ENCODE data around the gene SIX4.

Gene SIX4

DNA sequence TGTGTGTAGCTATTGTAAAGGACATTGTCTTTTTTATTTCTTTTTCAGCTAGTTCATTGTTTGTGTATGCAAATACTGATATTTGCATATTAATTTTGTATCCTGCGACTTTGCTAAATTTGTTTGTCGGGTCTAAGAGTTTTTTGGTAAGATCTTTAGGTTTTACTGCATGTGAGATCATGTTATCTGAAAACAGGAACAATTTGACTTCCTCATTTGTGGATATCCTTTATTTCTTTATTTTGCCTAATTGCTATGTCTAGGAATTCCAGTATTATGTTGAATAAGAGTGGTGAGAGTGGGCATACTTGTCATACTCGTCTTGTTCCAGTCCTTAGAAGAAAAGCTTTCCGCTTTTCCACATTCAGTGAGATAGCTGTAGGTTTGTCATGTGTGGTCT, 28.8 kb downstream of the SIX4 start:
- Histone ChIP-seq H3K9me3 (ENCODE audit: insufficient read depth, low read length, severe bottlenecking) (peaks cover 6% of the 10 kb centered on the region), H3K27ac (ENCODE audit: low read length) (no peak overlapping the region), H3K79me2 (ENCODE audit: insufficient read depth, low read length) (no peaks in the 10 kb centered on the region), H3K36me3 (ENCODE audit: insufficient read depth, low read length) (no peaks in the 10 kb centered on the region), H3K27me3 (ENCODE audit: insufficient read depth, low read length, poor library complexity) (no peaks in the 10 kb centered on the region), H3K4me1 (ENCODE audit: insufficient read depth, low read length) (no peaks in the 10 kb centered on the region), H3K9ac (ENCODE audit: low read depth, low read length) (no peak overlapping the region), H2AFZ (ENCODE audit: low read depth, low read length) (no peak overlapping the region), H3K4me2 (ENCODE audit: insufficient read depth, low read length) (no peak overlapping the region), H4K20me1 (ENCODE audit: insufficient read depth, low read length) (no peaks in the 10 kb centered on the region), H3K4me3 (ENCODE audit: low read depth in 1 of 2, low read length in 2 of 2) (no peak overlapping the region)
- ATAC-seq (ENCODE audit: insufficient read depth, low read depth) (no peak), DNase-seq (no peak)
- no peak for TF ChIP-seq EZH2 (IDR thresholded peaks at IDR 0.05; ENCODE audit: borderline replicate concordance, low read depth, low read length, severe bottlenecking)
- TF ChIP-seq, protein P1, sequence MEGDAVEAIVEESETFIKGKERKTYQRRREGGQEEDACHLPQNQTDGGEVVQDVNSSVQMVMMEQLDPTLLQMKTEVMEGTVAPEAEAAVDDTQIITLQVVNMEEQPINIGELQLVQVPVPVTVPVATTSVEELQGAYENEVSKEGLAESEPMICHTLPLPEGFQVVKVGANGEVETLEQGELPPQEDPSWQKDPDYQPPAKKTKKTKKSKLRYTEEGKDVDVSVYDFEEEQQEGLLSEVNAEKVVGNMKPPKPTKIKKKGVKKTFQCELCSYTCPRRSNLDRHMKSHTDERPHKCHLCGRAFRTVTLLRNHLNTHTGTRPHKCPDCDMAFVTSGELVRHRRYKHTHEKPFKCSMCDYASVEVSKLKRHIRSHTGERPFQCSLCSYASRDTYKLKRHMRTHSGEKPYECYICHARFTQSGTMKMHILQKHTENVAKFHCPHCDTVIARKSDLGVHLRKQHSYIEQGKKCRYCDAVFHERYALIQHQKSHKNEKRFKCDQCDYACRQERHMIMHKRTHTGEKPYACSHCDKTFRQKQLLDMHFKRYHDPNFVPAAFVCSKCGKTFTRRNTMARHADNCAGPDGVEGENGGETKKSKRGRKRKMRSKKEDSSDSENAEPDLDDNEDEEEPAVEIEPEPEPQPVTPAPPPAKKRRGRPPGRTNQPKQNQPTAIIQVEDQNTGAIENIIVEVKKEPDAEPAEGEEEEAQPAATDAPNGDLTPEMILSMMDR (IDR thresholded peaks at IDR 0.05; ENCODE audit: borderline replicate concordance, extremely low read depth, low read length, poor library complexity, severe bottlenecking): no peak

DNA sequence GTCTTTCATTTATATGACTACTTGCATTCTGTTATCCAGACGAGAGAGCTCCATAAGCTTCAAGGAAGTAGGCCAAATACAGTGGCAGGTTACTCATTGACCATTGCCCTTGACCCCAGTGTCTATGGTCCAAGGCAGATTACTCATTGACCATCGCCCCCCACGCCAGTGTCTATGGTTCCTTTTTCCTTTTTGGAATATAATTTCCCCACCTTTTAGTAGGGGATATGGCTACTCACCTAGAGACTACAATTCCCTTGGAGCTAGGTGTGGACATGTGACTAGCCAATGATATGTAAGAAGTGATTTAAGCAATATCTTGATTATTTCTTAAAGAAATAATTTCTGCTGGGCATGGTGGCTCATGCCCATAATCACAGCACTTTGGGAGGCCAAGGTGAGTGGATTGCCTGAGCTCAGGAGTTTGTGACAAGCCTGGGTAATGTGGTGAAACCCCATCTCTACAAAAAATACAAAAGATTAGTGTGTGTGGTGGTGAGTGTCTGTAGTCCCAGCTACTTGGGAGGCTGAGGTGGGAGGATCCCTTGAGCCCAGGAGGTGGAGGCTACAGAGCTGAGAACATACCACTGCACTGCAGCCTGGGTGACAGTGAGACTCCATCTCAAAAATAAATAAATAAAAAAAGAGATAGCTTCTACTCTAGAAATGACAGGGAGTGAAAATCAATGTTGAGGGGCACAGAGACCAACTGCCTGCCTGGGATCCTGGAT, 32.6 kb downstream of the SIX4 start:
- Histone ChIP-seq H3K27ac (ENCODE audit: low read length) (no peak overlapping the region), H3K36me3 (ENCODE audit: insufficient read depth, low read length) (no peaks in the 10 kb centered on the region), H3K9me3 (ENCODE audit: insufficient read depth, low read length, severe bottlenecking) (no peaks in the 10 kb centered on the region), H3K79me2 (ENCODE audit: insufficient read depth, low read length) (no peaks in the 10 kb centered on the region), H4K20me1 (ENCODE audit: insufficient read depth, low read length) (no peaks in the 10 kb centered on the region), H3K4me3 (ENCODE audit: low read depth in 1 of 2, low read length in 2 of 2) (no peak overlapping the region), H3K4me1 (ENCODE audit: insufficient read depth, low read length) (no peaks in the 10 kb centered on the region), H3K9ac (ENCODE audit: low read depth, low read length) (no peak overlapping the region), H3K4me2 (ENCODE audit: insufficient read depth, low read length) (no peak overlapping the region), H3K27me3 (ENCODE audit: insufficient read depth, low read length, poor library complexity) (no peaks in the 10 kb centered on the region), H2AFZ (ENCODE audit: low read depth, low read length) (no peak overlapping the region)
- ATAC-seq (ENCODE audit: insufficient read depth, low read depth) (no peak), DNase-seq (no peak)
- TF ChIP-seq EZH2 (IDR thresholded peaks at IDR 0.05; ENCODE audit: borderline replicate concordance, low read depth, low read length, severe bottlenecking): no peak
- TF ChIP-seq, protein P1 (IDR thresholded peaks at IDR 0.05; ENCODE audit: borderline replicate concordance, extremely low read depth, low read length, poor library complexity, severe bottlenecking): no peak

DNA sequence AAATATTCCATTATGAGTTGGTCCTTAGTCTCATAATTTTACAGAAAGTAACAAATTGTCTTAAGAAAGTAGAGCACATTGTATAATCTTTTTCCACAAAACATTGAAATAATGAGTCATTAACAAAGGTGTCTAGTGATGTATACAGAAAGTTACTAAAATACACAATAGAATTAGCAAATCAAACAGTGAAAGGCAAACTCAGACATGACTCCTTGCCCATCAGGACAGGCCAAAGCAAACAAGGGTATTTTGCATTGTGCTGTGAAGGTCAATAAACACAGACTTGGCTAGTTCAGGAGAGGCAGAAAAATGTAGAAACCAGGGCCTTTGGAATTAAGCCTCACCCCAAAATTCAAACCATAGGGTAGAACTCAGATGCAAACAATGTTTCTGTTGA, 37.3 kb downstream of the SIX4 start:
- Histone ChIP-seq H3K4me2 (ENCODE audit: insufficient read depth, low read length) (no peak overlapping the region), H3K9me3 (ENCODE audit: insufficient read depth, low read length, severe bottlenecking) (no peaks in the 10 kb centered on the region), H3K27ac (ENCODE audit: low read length) (no peak overlapping the region), H3K36me3 (ENCODE audit: insufficient read depth, low read length) (no peaks in the 10 kb centered on the region), H3K9ac (ENCODE audit: low read depth, low read length) (no peak overlapping the region), H3K27me3 (ENCODE audit: insufficient read depth, low read length, poor library complexity) (no peaks in the 10 kb centered on the region), H4K20me1 (ENCODE audit: insufficient read depth, low read length) (no peaks in the 10 kb centered on the region), H3K4me3 (ENCODE audit: low read depth in 1 of 2, low read length in 2 of 2) (no peak overlapping the region), H3K79me2 (ENCODE audit: insufficient read depth, low read length) (no peaks in the 10 kb centered on the region), H2AFZ (ENCODE audit: low read depth, low read length) (no peak overlapping the region), H3K4me1 (ENCODE audit: insufficient read depth, low read length) (no peaks in the 10 kb centered on the region)
- DNase-seq: no peak
- no peak for TF ChIP-seq EZH2 (IDR thresholded peaks at IDR 0.05; ENCODE audit: borderline replicate concordance, low read depth, low read length, severe bottlenecking)
- TF ChIP-seq, protein P1 (IDR thresholded peaks at IDR 0.05; ENCODE audit: borderline replicate concordance, extremely low read depth, low read length, poor library complexity, severe bottlenecking): no peak
- ATAC-seq (ENCODE audit: insufficient read depth, low read depth): no peak

All from DND-41 (cell line).